Measurements from ENCODE around the gene LAMA2.

The LAMA2 gene

DNA sequence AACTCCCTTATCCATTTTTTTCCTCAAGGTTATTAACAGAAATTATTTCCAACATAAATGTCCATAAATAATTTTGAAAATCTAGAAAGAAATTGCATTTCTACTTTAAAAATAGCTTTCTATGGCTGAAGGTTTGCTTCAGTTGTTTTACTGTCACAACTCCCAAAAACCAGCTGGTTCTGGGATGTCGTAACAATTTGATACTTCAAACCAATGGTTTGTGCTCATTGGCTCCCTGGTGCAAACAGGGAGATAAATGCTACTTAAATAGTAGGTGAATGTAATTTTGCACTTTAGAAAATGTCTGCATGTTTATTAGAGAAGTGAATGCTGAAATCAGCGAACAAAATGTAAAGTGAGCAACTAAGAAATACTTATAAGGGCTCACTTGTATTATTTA lies 31.1 kb downstream of the LAMA2 start:
- DNase-seq (ENCODE audit: low read depth): no peak

DNA sequence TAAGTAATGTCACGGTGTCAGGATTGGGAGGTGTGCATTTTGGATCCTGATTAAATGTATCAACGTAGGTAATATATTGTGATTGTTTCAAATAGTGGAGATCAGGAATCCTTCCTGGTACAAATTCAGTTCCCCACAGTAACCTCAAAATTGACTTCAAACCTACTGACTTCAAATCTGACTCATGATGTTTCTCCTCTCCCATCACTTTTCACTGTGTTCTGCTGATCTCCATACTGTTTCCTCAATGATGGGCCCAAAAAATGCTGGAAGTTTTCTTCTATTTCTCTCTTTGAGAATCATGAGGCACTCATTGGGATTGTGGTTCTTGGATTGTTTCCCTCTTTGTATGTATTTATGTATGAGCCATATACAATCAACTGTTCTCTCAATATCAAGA lies 35.9 kb downstream of the LAMA2 start:
- DNase-seq (ENCODE audit: low read depth): no peak

DNA sequence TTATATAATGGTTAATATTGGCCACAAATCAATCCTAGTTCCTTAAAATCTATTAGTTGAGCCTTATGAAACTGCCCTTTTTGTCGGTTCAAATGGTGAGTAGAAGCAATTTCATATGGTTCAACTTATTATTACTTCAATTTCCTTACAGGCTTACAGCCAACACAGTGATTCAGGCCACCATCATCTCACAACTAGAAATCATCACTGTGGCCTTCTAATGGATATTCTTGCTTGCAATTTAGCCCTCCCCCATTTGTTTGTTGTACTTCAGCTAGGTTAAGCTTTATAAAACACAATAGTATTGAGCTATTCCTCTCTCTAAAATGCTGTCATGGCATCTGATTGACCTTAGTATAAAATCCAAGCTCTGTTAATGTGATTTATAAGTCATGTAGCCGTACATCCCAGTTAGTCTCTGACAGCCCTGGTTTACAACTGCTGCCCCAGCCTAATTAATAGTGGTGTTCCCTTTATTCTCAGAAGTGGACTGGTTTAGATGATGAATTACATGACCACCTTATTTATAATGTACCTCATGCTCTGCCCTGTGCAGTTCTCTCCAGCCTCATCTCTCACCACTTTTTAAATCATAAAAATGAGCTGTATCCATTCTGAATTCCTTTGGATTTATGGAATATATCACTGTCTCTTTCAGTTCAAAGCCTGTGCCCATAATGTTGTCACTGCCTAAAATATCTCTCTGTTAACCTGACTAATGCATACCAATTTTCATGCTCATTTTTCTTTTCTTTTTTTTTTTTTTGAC lies 36.7 kb downstream of the LAMA2 start:
- peak; percentile 38 for DNase-seq (ENCODE audit: low read depth)

- DNase-seq (ENCODE audit: low read depth): peak; percentile 7
Observed at GRCh38 chr6:128925765-128926164, 42.8 kb downstream of the LAMA2 start.

DNA sequence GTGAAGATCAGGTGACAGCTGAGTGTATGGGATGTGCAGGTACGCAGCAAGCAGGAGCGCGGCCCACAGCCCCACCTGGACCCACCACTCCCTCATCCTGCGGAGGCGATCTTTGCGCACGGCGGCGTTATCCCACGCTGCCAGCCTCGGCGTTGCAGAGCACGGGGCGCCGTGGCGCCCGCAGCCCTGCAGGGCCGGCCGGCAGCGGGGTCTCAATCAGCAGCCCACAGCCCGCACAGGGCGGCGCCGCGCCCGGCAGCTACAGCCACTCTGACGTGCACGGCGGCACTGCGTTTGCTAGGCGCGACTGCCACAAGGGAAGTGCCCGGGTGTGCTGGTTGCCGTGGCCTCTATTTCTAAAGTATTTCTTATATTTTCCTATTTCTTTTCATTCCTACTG lies 46.9 kb downstream of the LAMA2 start:
- DNase-seq (ENCODE audit: low read depth): no peak

- DNase-seq (ENCODE audit: low read depth): no peak
Observed at GRCh38 chr6:128930321-128930720, 47.4 kb downstream of the LAMA2 start.

- DNase-seq (ENCODE audit: low read depth): peak; percentile 34
Observed at GRCh38 chr6:128932061-128932460, 49.1 kb downstream of the LAMA2 start.

DNA sequence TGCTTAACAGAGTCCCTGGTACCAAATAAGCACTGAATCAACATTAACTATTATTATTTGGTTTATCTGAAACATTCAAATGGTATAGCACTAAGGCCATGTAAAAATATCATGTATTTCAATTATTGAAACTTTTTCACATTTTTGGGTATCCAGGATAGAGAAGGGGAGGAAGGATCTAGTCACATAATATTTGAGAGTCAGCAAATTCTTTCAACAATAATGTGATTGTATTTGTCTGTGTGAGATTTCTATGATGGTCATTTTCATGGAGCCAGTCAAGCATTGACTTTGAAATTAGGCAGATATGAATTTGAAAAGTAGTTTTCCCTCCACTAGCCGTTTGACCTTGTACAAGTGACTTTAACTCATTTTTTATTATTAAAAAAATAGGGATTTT lies 67.9 kb downstream of the LAMA2 start:
- no peak for DNase-seq (ENCODE audit: low read depth)

- no peak for DNase-seq (ENCODE audit: low read depth)
Observed at GRCh38 chr6:128952902-128953301, 70.0 kb downstream of the LAMA2 start.

DNA sequence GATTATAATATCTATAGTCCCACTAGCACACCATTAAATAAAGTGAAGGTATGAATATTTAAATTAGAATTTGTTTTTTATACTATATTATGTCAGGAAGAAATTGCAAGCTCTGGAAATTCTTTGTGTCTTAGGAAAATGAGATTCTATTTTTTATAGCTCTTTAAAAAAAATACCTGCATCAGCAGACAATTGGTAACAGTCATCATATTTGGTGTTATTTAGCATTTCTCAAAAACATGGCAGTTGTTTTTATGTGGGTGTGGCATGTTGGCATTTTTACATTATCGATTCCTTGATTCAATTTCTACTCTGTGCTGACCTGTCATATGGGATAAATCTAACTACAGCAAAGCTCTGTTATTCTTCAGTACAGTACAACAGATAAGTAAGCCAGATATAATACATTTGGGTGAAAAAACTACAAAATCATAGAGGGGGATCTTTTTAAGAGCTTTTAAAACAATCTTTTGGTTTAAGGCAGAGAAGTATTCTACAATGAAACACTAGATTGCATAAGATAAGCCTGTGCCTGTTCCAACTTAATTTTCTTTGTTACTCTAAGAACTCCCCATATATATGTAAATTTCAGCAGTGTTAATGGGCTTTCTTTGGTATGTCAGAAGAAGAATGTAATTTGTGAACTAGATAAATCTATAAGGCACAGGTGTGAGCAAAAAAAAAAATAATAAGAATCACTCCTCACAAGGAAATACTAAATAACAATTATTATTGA lies 71.5 kb downstream of the LAMA2 start:
- DNase-seq (ENCODE audit: low read depth): no peak

DNA sequence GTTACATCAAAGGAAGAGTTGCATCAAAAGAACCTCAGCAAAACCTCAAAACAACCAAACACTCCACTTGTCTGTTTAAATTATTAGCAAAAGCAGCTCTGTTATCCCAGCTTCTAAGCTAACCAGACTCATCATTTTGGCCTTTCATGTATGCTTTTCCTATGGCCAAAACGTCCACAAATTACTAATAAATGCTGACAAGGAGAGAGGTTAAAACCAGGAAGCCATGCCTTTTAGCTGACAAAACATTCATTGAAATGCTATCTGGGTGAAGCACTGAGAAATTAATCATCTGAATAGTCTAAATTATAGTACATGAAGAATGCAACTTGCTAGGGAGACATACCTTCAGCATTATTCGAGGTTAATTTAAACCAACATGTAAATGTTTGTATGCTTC lies 80.6 kb downstream of the LAMA2 start:
- DNase-seq (ENCODE audit: low read depth): peak; percentile 5

- no peak for DNase-seq (ENCODE audit: low read depth)
Observed at GRCh38 chr6:128964233-128964755, 81.4 kb downstream of the LAMA2 start.

DNA sequence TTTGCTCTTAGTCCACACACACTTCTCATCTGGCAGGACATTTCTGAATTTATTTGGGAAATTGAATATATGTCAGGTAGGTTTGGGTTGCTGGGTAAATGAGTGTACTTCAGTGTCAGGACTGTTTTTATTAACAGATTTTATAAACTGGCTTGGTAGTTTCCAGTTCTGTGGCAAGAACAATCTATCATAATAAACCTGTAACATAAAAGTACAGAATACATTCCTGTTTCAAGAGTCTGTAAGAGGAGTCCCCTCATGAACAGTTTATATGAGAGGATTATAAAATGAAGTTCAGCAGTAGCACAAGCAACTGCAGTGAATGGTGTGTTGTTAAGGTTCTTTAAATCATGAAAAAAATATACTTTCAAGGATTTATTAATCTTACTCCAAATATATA lies 81.8 kb downstream of the LAMA2 start:
- no peak for DNase-seq (ENCODE audit: low read depth)

- no peak for DNase-seq (ENCODE audit: low read depth)
Observed at GRCh38 chr6:128966934-128967333, 84.0 kb downstream of the LAMA2 start.

DNA sequence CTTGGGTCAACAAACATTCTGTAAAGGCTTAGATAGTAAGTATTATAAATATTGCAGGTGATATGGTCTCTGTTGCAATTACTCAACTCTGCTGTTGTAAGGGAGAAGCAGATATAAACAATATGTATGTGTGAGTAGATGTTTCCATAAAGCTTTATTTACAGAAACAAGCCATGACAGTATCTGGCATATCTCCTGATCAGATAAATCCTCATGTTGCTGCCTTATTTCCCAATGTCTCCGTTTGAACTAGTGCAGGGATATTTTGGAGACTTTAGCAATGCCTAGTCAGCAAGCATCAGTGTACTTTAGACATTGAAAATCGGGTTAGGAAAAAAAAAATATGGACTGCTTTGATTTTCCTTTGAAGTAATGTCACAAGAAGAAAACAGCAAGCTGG lies 96.1 kb downstream of the LAMA2 start:
- DNase-seq (ENCODE audit: low read depth): peak; percentile 44

- DNase-seq (ENCODE audit: low read depth): no peak
Observed at GRCh38 chr6:128981716-128982115, 98.8 kb downstream of the LAMA2 start.

GRCh38 chr6:128990360-128990759 lies 107.4 kb downstream of the LAMA2 start:
- no peak for DNase-seq (ENCODE audit: low read depth)

- no peak for DNase-seq (ENCODE audit: low read depth)
Observed at GRCh38 chr6:128990915-128991314, 108.0 kb downstream of the LAMA2 start.

DNA sequence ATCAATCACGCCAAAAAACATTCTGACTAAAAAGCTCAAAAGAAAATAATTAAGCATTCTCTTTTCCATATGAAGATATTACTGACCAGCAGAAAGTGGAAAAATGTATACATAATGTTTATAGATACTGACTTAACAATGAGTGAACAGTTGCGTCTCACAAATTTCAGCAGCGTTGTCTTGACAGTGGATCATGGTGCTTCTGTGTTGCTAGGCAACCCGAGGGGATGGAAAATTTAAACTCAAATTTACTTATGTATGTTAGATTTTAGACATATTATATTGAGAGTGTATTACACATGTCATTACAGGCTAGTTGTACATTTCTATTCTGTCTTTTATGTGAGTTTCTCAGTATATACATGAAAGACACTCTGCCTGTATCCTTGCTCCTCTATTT lies 110.2 kb downstream of the LAMA2 start:
- DNase-seq (ENCODE audit: low read depth): no peak

DNA sequence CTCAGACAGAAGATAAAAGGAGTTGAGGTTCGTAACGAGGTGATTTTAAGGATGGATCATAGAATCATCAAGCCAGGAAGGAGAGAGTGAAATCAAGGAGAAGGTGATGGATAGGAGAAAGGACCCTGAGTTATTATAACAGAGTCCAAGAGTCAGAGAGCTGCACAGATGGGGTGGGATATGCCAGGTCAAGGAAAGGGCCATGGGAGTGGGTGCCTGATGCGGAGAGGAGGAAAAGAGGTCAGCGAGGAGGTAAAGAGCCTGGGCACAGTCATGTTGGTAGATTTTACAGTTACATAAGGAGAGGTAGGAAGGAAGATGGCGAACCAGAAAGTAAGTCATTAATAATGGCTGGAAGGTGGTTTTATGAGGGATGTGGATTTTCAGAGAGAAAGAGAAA lies 114.9 kb downstream of the LAMA2 start:
- no peak for DNase-seq (ENCODE audit: low read depth)

GRCh38 chr6:129006724-129007514 lies 124.0 kb downstream of the LAMA2 start:
- no peak for DNase-seq (ENCODE audit: low read depth)

GRCh38 chr6:129007701-129008373 lies 124.9 kb downstream of the LAMA2 start:
- no peak for DNase-seq (ENCODE audit: low read depth)
